ENCODE results near the gene BIN1. TPM values are rescaled to one million over a fixed set of nuclear protein-coding genes. Genes with fewer than 3 reads are reported as not detected.

Gene BIN1
- total and polyA plus RNA-seq, 2 donors (not counting 1 experiment from before 2014, with no cell fraction given) = 90.6 to 92.3 TPM

- H3K79me2 ChIP-seq (ENCODE audit: control insufficient read depth, insufficient read depth, low read length) = no peaks in the 10 kb centered on the region
- ATAC-seq (ENCODE audit: low read depth) = no peak
- no peak overlapping the region for H3K4me2 ChIP-seq (replicated peaks; ENCODE audit: low read depth, low read length, poor library complexity, severe bottlenecking)
- no peak overlapping the region for H3K27ac ChIP-seq (ENCODE audit: low read length in 2 of 2)
- WGBS (ENCODE audit: insufficient coverage) = 98% methylated on average over 24 of the region's 25 CpGs
- H3K36me3 ChIP-seq (replicated peaks in 1 of 2; ENCODE audit: control extremely low read depth in 1 of 2, control insufficient read depth in 1 of 2, extremely low read depth in 1 of 2, insufficient read depth in 2 of 2, low read length in 1 of 2) = peaks cover 0 to 50% of the 10 kb centered on the region in 2 experiments
- no peaks in the 10 kb centered on the region for H3K27me3 ChIP-seq (replicated peaks in 1 of 4; ENCODE audit: control extremely low read depth in 1 of 4, control insufficient read depth in 3 of 4, insufficient read depth in 4 of 4, low read length in 3 of 4)
- H3K9me3 Mint-ChIP-seq (ENCODE audit: insufficient read depth) = no peaks in the 10 kb centered on the region
- H3K27me3 Mint-ChIP-seq = no peaks in the 10 kb centered on the region
- H3K9ac ChIP-seq (ENCODE audit: low read length) = no peak overlapping the region
- H2AFZ ChIP-seq (ENCODE audit: insufficient read depth, low read depth, low read length, poor library complexity, severe bottlenecking) = no peak overlapping the region
- TF ChIP-seq CTCF (IDR thresholded peaks at IDR 0.05) (no peak), EZH2 (IDR thresholded peaks at IDR 0.05; ENCODE audit: borderline replicate concordance, insufficient read depth, low read depth, low read length, poor library complexity, severe bottlenecking) (no peak)
- POLR2A ChIA-PET = no interaction called here
- H3K4me3 Mint-ChIP-seq = no peak overlapping the region
- no peak for DNase-seq
- intact Hi-C loops (cut with micrococcal nuclease) = no loop called here
- peaks cover 56% of the 10 kb centered on the region for H4K20me1 ChIP-seq (ENCODE audit: control insufficient read depth, insufficient read depth, low read length, poor library complexity, severe bottlenecking)
- no peaks in the 10 kb centered on the region for H3K4me1 Mint-ChIP-seq
- H3K27ac Mint-ChIP-seq = no peak overlapping the region
- CTCF ChIA-PET = no interaction called here
- no peak overlapping the region for H3K4me3 ChIP-seq (ENCODE audit: control extremely low read depth in 1 of 5, extremely low read depth in 1 of 5, insufficient read depth in 1 of 5, low read depth in 2 of 5, low read length in 4 of 5)
- peaks cover 0 to 4% of the 10 kb centered on the region in 2 donors for H3K4me1 ChIP-seq (ENCODE audit: control insufficient read depth in 2 of 2, insufficient read depth in 2 of 2, low read length in 2 of 2)
- H3K9me3 ChIP-seq (ENCODE audit: control extremely low read depth in 1 of 3, control insufficient read depth in 2 of 3, insufficient read depth in 1 of 3, low read length in 2 of 3) = no peaks in the 10 kb centered on the region
Observed at GRCh38 chr2:127054996-127055785, 51.8 kb downstream of the BIN1 start.

- Histone ChIP-seq H3K9ac (ENCODE audit: low read length) (no peak overlapping the region), H3K4me3 (ENCODE audit: control extremely low read depth in 1 of 5, extremely low read depth in 1 of 5, insufficient read depth in 1 of 5, low read depth in 2 of 5, low read length in 4 of 5) (no peak overlapping the region), H3K4me1 (ENCODE audit: control insufficient read depth in 2 of 2, insufficient read depth in 2 of 2, low read length in 2 of 2) (peaks cover 0 to 8% of the 10 kb centered on the region in 2 donors), H3K4me2 (replicated peaks; ENCODE audit: low read depth, low read length, poor library complexity, severe bottlenecking) (no peak overlapping the region), H3K36me3 (replicated peaks in 1 of 2; ENCODE audit: control extremely low read depth in 1 of 2, control insufficient read depth in 1 of 2, extremely low read depth in 1 of 2, insufficient read depth in 2 of 2, low read length in 1 of 2) (peaks cover 0 to 45% of the 10 kb centered on the region in 2 experiments), H3K9me3 (ENCODE audit: control extremely low read depth in 1 of 3, control insufficient read depth in 2 of 3, insufficient read depth in 1 of 3, low read length in 2 of 3) (no peaks in the 10 kb centered on the region), H2AFZ (ENCODE audit: insufficient read depth, low read depth, low read length, poor library complexity, severe bottlenecking) (no peak overlapping the region), H3K27ac (ENCODE audit: low read length in 2 of 2) (no peak overlapping the region), H3K79me2 (ENCODE audit: control insufficient read depth, insufficient read depth, low read length) (no peaks in the 10 kb centered on the region), H4K20me1 (ENCODE audit: control insufficient read depth, insufficient read depth, low read length, poor library complexity, severe bottlenecking) (peaks cover 62% of the 10 kb centered on the region), H3K27me3 (replicated peaks in 1 of 4; ENCODE audit: control extremely low read depth in 1 of 4, control insufficient read depth in 3 of 4, insufficient read depth in 4 of 4, low read length in 3 of 4) (no peaks in the 10 kb centered on the region)
- TF ChIP-seq EZH2 (IDR thresholded peaks at IDR 0.05; ENCODE audit: borderline replicate concordance, insufficient read depth, low read depth, low read length, poor library complexity, severe bottlenecking) = no peak
- no peak for TF ChIP-seq CTCF (IDR thresholded peaks at IDR 0.05)
- intact Hi-C loops (cut with micrococcal nuclease) = no loop called here
- H3K4me1 Mint-ChIP-seq = peaks cover 3% of the 10 kb centered on the region
- WGBS (ENCODE audit: insufficient coverage) = 99% methylated on average over 7 of the region's 7 CpGs
- DNase-seq (no peak), ATAC-seq (ENCODE audit: low read depth) (no peak)
- CTCF ChIA-PET = no interaction called here
- POLR2A ChIA-PET = no interaction called here
- no peaks in the 10 kb centered on the region for H3K9me3 Mint-ChIP-seq (ENCODE audit: insufficient read depth)
- no peaks in the 10 kb centered on the region for H3K27me3 Mint-ChIP-seq
- H3K27ac Mint-ChIP-seq = no peak overlapping the region
- no peak overlapping the region for H3K4me3 Mint-ChIP-seq
Observed at GRCh38 chr2:127054604-127054930, 52.4 kb downstream of the BIN1 start.
